Measurements from ENCODE around the gene MAL. TPM values are rescaled to one million over a fixed set of nuclear protein-coding genes. Genes with fewer than 3 reads are reported as not detected.

The MAL gene
- total and polyA plus RNA-seq, 3 donors from 2014 or later = 0.62 to 1.3 (median 0.79) TPM

DNA sequence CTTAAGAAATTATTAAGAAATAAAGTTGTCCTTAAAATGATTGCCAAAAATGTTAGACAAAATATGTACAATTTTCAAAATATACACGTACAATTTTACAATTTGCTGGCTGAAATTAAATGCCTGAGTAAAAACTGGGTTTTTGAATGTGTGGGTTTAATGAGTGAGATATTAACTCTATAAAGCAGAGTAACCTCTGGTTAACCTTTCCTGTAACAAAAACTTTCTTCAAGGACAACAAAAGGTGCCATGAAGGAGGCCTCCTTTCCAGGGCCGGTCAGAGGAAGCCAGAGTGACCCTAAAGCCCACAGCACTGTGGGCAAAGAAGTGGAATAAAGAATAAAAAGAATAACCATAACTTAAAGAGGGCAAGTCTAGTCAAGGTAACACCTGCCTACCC, 16.5 kb upstream of the MAL start:
- H3K4me1 ChIP-seq = no peaks in the 10 kb centered on the region
- no peak overlapping the region for H3K27ac ChIP-seq
- TF ChIP-seq, protein P1, sequence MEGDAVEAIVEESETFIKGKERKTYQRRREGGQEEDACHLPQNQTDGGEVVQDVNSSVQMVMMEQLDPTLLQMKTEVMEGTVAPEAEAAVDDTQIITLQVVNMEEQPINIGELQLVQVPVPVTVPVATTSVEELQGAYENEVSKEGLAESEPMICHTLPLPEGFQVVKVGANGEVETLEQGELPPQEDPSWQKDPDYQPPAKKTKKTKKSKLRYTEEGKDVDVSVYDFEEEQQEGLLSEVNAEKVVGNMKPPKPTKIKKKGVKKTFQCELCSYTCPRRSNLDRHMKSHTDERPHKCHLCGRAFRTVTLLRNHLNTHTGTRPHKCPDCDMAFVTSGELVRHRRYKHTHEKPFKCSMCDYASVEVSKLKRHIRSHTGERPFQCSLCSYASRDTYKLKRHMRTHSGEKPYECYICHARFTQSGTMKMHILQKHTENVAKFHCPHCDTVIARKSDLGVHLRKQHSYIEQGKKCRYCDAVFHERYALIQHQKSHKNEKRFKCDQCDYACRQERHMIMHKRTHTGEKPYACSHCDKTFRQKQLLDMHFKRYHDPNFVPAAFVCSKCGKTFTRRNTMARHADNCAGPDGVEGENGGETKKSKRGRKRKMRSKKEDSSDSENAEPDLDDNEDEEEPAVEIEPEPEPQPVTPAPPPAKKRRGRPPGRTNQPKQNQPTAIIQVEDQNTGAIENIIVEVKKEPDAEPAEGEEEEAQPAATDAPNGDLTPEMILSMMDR (IDR thresholded peaks at IDR 0.05) = no peak
- TF ChIP-seq POLR2A (IDR thresholded peaks at IDR 0.05) = no peak
- no peaks in the 10 kb centered on the region for H3K9me3 ChIP-seq
- intact Hi-C loops (cut with DNase I; ENCODE audit: low total_unique reads) = no loop called here
- WGBS, 2 donors = 51 to 71% methylated on average over 2 of the region's 2 CpGs
- no peak for DNase-seq
- no peak overlapping the region for H3K4me3 ChIP-seq
- H3K36me3 ChIP-seq (ENCODE audit: low read depth, missing control alignments) = no peaks in the 10 kb centered on the region
- H3K27me3 ChIP-seq = no peaks in the 10 kb centered on the region

DNA sequence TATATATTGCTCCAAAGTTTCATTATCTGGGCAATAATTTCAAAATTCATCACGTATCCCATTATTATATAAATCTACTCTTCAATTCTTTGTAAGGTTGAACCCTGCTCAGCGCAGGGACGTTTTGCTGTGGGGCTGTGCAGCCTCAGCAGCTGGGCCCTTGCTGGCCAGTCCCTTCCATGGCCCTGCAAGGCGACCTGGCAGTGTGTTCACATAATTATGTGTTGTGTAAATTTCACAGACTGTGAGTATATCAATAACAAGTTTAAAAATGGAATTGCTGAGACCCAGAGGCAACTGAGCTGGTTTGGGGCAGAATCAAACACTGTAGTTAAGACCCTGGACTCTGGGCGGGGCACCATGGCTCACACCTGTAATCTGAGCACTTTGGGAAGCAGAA, 16.1 kb upstream of the MAL start:
- Histone ChIP-seq H3K4me3 (no peak overlapping the region), H3K9me3 (no peaks in the 10 kb centered on the region), H3K4me1 (no peaks in the 10 kb centered on the region), H3K36me3 (ENCODE audit: low read depth, missing control alignments) (no peaks in the 10 kb centered on the region), H3K27ac (no peak overlapping the region), H3K27me3 (no peaks in the 10 kb centered on the region)
- intact Hi-C loops (cut with DNase I; ENCODE audit: low total_unique reads) = no loop called here
- WGBS, 2 donors = 83 to 90% methylated on average over 5 of the region's 5 CpGs
- DNase-seq = no peak
- no peak for TF ChIP-seq POLR2A (IDR thresholded peaks at IDR 0.05)
- TF ChIP-seq, protein P1 (IDR thresholded peaks at IDR 0.05) = no peak

DNA sequence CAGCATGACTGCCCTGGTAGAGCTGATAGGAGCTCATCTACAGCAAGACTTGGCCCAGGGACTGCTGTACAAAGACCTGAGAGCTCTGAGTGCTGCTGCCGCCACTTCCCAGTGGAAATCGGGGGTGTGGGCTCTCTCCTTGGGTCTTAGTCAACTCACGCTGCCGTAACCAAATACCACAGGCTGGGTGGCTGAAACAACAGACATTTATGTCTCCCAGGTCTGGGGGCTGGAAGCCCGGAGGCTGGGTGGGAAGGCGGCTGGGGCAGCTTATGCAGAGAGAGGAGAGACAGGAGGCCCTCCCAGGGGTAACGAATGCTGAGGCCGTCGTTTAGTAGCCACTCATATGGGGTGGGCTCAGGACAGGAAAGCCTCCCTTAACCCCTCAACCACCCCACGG, 15.4 kb upstream of the MAL start:
- no peak for DNase-seq
- no peak overlapping the region for H3K4me3 ChIP-seq
- H3K9me3 ChIP-seq = no peaks in the 10 kb centered on the region
- no peak for TF ChIP-seq POLR2A (IDR thresholded peaks at IDR 0.05)
- TF ChIP-seq, protein P1 (IDR thresholded peaks at IDR 0.05) = no peak
- no peaks in the 10 kb centered on the region for H3K4me1 ChIP-seq
- H3K36me3 ChIP-seq (ENCODE audit: low read depth, missing control alignments) = no peaks in the 10 kb centered on the region
- H3K27me3 ChIP-seq = no peaks in the 10 kb centered on the region
- no peak overlapping the region for H3K27ac ChIP-seq
- intact Hi-C loops (cut with DNase I; ENCODE audit: low total_unique reads) = no loop called here
- WGBS, 2 donors = 60 to 66% methylated on average over 10 of the region's 10 CpGs

DNA sequence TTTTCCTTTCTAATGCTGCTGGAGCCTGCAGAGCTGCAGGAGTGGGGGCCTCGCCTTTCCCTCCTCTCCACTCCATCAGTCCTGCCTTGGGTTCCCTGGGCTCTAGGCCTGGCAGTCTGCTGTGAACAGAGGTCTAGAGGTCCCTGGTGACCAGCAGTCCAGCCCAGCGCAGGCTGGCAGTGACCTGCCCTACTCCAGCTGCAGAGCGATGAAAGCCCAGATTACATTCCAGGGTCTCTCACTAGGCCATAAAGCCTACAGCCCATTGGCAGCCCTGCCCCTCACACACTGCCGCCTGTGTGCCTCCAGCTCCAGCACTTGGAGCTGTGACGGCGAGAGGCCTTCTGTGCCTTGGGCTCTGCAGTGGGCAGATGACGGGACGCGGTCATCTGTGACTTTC, 14.8 kb upstream of the MAL start:
- TF ChIP-seq, protein P1 (IDR thresholded peaks at IDR 0.05) = no peak
- TF ChIP-seq POLR2A (IDR thresholded peaks at IDR 0.05) = no peak
- H3K4me3 ChIP-seq = no peak overlapping the region
- H3K36me3 ChIP-seq (ENCODE audit: low read depth, missing control alignments) = no peaks in the 10 kb centered on the region
- no peaks in the 10 kb centered on the region for H3K9me3 ChIP-seq
- 89 to 96% methylated on average over 5 to 9 of the region's 9 CpGs for WGBS, 2 donors
- DNase-seq = no peak
- H3K27me3 ChIP-seq = no peaks in the 10 kb centered on the region
- no peaks in the 10 kb centered on the region for H3K4me1 ChIP-seq
- intact Hi-C loops (cut with DNase I; ENCODE audit: low total_unique reads) = no loop called here
- H3K27ac ChIP-seq = no peak overlapping the region

DNA sequence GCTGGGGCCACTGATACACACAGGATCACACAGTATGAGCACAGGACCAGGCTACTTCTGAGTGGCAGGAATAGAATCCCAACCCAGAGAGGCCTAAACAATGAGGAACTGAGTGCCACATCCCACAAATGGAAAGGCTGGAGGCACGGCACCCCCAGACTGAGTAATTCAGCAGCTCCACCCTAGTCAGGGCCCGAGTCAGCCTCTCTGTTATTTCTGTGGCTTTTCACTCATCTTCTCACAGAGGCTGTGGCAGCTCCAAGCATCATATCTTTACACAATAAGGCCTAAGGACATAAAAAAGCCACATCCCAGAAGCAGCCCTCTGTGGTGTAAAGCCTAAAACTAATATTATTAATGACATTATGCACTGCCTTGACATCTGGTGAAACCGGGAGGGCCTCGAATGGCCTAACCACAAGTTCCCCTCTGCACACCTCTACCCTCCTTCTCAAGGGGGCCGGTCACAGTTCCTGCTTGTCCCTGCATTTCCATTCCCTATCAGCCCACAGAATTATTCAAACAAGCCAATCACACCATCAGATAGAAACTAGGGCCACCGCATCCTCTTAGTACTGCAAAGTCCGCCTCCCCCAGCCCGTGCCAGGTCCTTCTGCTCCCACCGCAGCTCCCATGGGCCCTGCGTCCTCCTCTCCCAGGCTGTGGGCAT, 12.5 kb upstream of the MAL start:
- H3K9me3 ChIP-seq = no peaks in the 10 kb centered on the region
- intact Hi-C loops (cut with DNase I; ENCODE audit: low total_unique reads) = no loop called here

More for the DNA sequence above, 12.5 kb upstream of the MAL start:
- no peak overlapping the region for H3K4me3 ChIP-seq
- H3K27me3 ChIP-seq = no peaks in the 10 kb centered on the region
- no peak overlapping the region for H3K27ac ChIP-seq
- H3K36me3 ChIP-seq (ENCODE audit: low read depth, missing control alignments) = no peaks in the 10 kb centered on the region
- TF ChIP-seq, protein P1 (IDR thresholded peaks at IDR 0.05) = no peak
- no peak for TF ChIP-seq POLR2A (IDR thresholded peaks at IDR 0.05)
- no peaks in the 10 kb centered on the region for H3K4me1 ChIP-seq
- 78 to 86% methylated on average over 10 of the region's 10 CpGs for WGBS, 2 donors
- DNase-seq = no peak

Measured in testis (tissue), 3 donors.